Iris pigment epithelial cell (primary cell): Measurements from ENCODE around the gene DBN1.
A peak's percentile ranks its signal among the peaks of the same experiment; 100 is the strongest.
"Not testable (repeated sequence)": the region's sequence is repeated elsewhere in the genome, so short reads cannot be mapped to it uniquely, and the experiment has no call there.

Source experiments
- DNase-seq: peaks from one replicate; pipeline ENCODE4 v3.0.0-alpha.2; 2011; ENCODE audit warnings: low read depth

Gene DBN1

GRCh38 chr5:177490992-177491391, 17.6 kb upstream of the DBN1 start:
- DNase-seq, result no peak

DNA sequence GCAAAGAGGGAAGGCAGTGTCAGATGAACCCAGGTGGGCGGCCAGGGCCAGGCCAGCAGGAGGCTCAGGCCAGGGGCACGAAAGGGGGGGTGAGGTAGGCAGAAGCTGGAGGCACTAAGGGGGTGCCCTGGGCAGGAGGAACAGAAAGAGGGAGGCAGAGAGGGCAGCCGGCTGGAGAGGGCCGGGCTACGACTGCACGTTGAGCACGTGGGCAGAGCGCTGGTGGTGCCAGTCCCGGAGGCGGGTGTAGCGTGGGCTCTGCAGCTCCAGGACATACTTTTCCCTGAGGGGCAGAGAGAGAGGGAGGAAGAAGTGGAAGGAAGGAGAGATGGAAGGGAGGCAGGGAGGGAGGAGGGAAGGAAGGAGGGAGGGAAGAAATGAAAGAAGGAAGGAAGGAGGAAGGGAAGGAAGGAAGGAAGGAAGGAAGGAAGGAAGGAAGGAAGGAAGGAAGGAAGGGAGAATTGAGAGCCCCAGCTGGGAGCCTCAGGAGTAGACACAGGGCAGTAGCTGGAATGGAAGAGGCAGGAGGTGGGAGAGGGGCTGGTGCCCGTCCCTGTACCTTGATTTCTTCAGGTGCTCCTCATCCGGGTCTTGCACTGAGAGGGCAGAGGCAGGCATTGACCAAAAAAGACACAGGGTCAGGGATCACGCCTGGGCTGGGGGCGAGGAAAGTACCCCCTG, 17.0 kb upstream of the DBN1 start:
- DNase-seq, result no peak

DNA sequence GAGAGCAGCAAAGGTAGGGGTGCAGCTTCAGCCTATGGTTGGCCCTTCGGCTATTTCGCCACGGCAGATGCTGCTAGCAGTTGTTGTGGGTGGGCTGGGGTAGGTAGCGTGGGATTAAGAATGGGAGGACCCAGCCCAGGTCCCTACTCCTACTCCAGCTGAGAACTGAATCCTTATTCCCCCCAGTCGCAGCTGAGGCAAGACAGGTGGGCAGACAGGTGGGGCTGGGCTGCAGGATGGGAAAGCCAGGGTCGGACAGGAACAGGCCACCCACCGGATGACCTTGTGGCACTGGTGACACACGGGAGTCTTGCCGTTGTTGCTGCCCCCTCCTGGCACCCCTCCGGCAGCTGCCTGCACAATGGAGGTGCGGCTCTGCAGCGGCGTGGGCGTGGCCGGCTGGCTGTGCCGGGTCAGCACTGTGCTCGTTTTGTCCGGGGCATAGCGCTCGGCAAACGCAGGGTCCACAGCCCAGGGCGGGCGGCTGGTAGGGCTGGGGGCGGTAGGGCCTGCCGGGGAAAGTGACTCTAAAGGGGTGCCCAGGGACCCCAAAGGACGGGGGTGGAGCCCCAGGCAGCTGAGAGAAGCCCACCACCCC, 15.8 kb upstream of the DBN1 start:
- no peak for DNase-seq

GRCh38 chr5:177487975-177488374, 14.5 kb upstream of the DBN1 start:
- DNase-seq, result no peak

DNA sequence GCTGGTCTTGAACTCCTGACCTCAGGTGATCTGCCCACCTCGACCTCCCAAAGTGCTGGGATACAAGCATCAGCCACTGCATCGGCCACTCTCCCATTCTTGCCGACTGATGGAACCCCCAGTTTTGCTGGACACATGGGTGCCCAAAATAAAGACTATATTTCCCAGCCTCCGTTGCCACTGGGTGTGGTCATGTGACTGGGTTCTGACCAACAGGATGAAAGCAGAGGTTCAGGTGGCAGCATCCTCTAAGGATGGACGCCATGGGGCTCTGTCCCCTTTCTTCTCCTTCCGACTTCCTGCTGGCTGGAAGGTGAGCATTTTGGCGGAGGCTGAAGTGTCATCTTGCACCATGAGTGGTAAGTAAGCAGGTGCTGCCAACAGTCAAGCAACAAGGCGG, 13.7 kb upstream of the DBN1 start:
- DNase-seq, result no peak

- DNase-seq, result no peak
Measured at GRCh38 chr5:177486256-177486655, 12.8 kb upstream of the DBN1 start.

- not testable (repeated sequence) for DNase-seq
Measured at GRCh38 chr5:177485753-177486152, 12.3 kb upstream of the DBN1 start.

DNA sequence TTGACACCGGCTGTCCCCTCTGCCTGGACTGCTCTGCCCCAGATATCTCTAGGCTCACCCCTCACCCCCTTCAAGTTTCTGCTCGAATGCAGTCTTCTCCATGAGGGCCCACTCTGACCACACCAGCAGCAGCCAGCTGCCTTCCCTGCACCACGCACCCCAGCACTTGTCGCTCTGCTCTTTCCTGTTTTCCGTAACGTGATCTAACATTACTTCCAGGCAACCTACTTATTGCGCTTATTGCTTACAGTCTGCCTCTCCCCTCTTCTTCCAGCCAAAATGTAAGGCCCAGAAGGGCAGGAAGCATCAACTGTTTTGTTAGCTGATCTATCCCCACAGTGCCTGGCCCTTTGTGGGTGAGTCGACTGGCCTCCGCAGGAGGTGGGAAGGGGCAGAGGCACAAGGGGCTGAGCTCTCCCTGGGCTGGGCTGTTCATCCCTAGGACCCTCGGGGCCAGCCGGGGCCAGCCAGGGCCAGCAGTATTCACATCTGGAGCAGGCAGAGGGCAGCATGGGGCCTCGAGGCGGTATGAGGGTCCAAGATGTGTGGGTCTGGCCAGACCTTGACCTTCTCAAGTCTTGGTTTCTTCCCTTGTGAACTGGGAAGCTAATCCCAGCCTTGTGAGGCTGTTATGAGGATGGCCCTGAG, 11.6 kb upstream of the DBN1 start:
- no peak for DNase-seq

DNA sequence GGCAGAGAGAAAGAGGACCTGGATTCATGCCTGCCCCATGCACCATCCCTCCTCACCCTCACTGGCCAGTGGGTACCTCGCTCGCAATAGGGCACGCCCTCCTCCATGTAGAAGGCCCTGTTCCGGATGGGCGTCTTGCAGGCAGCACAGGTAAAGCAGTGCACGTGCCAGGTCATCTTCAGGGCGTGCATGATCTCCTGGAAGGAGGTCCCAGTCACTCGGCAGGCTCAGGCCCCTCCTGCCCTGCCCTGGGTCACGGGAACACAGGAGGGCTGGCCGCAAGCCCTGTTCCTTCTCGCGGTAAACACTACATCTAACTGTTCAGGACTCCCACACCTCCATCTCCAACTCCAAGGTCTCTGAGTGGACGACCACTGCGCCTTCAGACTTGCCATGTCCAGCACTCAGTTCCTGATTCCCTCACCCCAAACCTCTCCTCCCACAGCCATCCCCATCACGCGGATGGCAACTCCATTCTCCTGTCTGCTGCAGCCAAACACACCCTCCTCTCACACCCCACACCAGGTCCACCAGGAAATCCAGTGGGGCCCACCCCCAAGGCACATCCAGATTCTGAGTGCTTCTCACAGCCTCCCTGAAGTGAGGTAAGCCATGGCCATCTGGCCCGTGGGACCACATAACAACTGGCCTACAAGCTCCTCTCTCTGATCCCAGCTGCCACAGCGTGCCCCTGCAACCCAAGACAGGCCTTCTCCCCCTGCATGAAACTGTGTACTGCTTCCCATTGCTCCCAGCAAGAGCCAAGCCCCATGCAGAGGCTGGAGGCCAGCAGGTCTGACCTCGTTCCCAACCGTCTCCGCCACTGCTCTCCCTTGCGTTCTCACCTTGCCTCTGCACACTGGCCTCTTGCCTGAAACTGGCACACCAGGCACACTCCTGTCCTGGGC, 10.8 kb upstream of the DBN1 start:
- DNase-seq, result no peak

DNA sequence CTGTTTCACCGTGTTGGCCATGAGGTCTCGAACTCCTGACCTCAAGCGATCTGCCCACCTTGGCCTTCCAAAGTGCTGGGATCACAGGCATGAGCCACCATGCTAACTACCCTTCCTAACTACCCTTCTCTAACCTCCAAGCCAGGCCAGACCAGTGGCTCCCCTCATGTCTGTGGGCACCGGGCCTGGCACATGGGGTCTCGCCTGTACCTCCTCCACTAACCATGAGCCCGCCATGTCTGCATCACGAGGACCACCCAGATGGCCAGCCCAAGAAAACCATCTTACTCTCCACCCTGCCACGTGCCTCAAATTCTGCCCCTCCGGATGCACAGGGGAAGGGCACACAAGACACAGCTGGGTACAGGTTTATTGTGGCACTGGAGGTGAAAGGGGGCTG, 9.6 kb upstream of the DBN1 start:
- no peak for DNase-seq

DNA sequence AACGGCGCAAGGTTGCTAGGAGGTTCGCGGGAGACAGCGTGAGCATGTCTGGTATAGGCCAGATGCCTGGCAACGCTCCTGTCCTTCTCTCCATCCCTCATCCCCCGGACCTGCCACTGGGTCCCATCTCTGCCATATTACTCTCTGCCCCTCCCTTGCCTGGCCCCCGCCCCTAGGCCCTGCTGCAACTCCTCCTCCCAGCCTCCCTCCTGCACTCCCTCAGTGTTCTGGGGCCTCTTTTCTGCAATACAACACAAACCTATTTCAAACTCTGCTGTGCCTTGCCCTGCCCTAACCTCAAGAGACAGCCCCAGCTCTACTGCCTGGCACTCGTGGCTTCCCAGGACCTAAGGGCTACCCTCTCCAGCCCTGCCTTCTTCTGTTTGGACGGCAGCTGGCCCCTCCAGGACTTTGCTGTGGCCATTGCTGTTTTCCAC, 8.9 kb upstream of the DBN1 start:
- no peak for DNase-seq

DNA sequence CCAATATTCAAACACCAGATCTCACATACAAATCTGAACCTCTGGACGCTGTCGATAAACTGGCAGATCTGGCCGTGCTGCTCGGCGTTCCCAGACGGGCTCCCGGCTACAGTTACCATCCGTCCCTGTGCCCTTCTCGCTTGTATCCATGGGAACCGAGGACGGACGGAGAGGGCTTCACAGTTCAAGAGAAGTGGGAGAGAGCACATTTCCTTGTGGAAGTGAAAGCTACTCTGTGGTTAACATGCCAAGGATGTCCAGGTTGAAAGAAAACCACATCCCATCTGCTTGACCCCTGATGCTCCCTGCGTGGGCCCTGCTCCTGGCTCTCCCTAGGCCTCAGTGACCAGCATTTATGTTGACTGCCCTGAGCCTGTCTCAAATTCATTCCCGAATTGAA, 6.3 kb upstream of the DBN1 start:
- DNase-seq, result peak; percentile 67

- DNase-seq, result no peak
Measured at GRCh38 chr5:177478711-177479646, 5.5 kb upstream of the DBN1 start.

GRCh38 chr5:177477701-177478477, 4.5 kb upstream of the DBN1 start:
- no peak for DNase-seq

GRCh38 chr5:177476531-177477233, 3.2 kb upstream of the DBN1 start:
- DNase-seq, result no peak

- no peak for DNase-seq
Measured at GRCh38 chr5:177475563-177476427, 2.4 kb upstream of the DBN1 start.

- no peak for DNase-seq
Measured at GRCh38 chr5:177474846-177475562, 1.6 kb upstream of the DBN1 start.

DNA sequence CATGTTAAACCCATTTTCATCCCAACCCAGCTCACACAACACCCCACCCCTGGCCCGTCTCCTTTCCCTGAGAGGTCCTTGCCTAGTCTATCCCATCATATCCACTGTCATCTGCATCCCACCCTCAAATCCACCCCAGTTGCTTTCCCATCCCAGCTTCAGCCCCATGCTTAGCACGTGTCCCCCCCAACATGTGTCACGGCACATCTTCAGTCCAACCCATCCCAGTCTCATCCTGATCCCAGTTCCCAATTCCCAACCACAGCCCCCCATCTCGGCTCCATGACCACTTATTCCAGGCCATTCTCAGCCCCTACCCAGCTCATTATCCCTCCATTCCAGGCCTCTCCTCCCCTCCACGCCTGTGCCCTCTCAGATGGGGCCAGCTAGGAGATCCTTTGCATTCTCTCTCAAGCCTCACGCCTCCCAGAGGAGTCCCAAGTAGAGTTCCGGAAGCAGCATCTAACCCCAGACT, 605 bp upstream of the DBN1 start:
- no peak for DNase-seq
